Activated gamma-delta T cell treated with anti-CD3 and anti-CD28 coated beads, Interleukin-2, amount 50 U/mL, for 16 hours (primary cell): Measurements from ENCODE around the gene HIVEP3.
"Not testable (repeated sequence)": the region's sequence is repeated elsewhere in the genome, so short reads cannot be mapped to it uniquely, and the experiment has no call there.

Source experiments
- DNase-seq: peaks from one replicate; pipeline ENCODE4 v3.0.0-alpha.2; 2020; ENCODE audit warnings: low read depth

The HIVEP3 gene

GRCh38 chr1:41918450-41919043 is at the start of gene HIVEP3:
Gene HIVEP3 (minus strand): TSS chr1:41918922.
- no peak for DNase-seq

- no peak for DNase-seq
These were observed 45.7 kb upstream of the HIVEP3 start for GRCh38 chr1:41964400-41964799.

- no peak for DNase-seq
These were observed 44.9 kb upstream of the HIVEP3 start for GRCh38 chr1:41963636-41964035.

- no peak for DNase-seq
These were observed 39.4 kb upstream of the HIVEP3 start for GRCh38 chr1:41958015-41958673.

GRCh38 chr1:41957568-41957967 is 38.8 kb upstream of the HIVEP3 start:
- DNase-seq = no peak

GRCh38 chr1:41955461-41956159 is 36.9 kb upstream of the HIVEP3 start:
- no peak for DNase-seq

- DNase-seq = no peak
These were observed 35.8 kb upstream of the HIVEP3 start for GRCh38 chr1:41954533-41954944.

- DNase-seq = no peak
These were observed 34.6 kb upstream of the HIVEP3 start for GRCh38 chr1:41953291-41953690.

GRCh38 chr1:41952208-41952607 is 33.5 kb upstream of the HIVEP3 start:
- DNase-seq = no peak

GRCh38 chr1:41951492-41951891 is 32.8 kb upstream of the HIVEP3 start:
- DNase-seq = not testable (repeated sequence)

GRCh38 chr1:41950820-41951219 is 32.1 kb upstream of the HIVEP3 start:
- DNase-seq = no peak

- DNase-seq = not testable (repeated sequence)
These were observed 27.2 kb upstream of the HIVEP3 start for GRCh38 chr1:41945946-41946345.

- no peak for DNase-seq
These were observed 25.0 kb upstream of the HIVEP3 start for GRCh38 chr1:41943717-41944116.

- DNase-seq = no peak
These were observed 23.6 kb upstream of the HIVEP3 start for GRCh38 chr1:41942278-41942677.

- no peak for DNase-seq
These were observed 22.7 kb upstream of the HIVEP3 start for GRCh38 chr1:41941381-41941780.

GRCh38 chr1:41939194-41939593 is 20.5 kb upstream of the HIVEP3 start:
- DNase-seq = no peak

GRCh38 chr1:41936107-41936506 is 17.4 kb upstream of the HIVEP3 start:
- DNase-seq = no peak

- no peak for DNase-seq
These were observed 16.5 kb upstream of the HIVEP3 start for GRCh38 chr1:41935226-41935625.

- DNase-seq = no peak
These were observed 14.4 kb upstream of the HIVEP3 start for GRCh38 chr1:41933106-41933505.

GRCh38 chr1:41931578-41931977 is 12.9 kb upstream of the HIVEP3 start:
- no peak for DNase-seq

GRCh38 chr1:41927118-41927517 is 8.4 kb upstream of the HIVEP3 start:
- DNase-seq = no peak

GRCh38 chr1:41925712-41926111 is 7.0 kb upstream of the HIVEP3 start:
- no peak for DNase-seq

GRCh38 chr1:41924911-41925310 is 6.2 kb upstream of the HIVEP3 start:
- no peak for DNase-seq
